ENCODE results near the gene CRB1. TPM values are rescaled to one million over a fixed set of nuclear protein-coding genes. Genes with fewer than 3 reads are reported as not detected.

Gene CRB1
- total RNA-seq, 1 experiment from 2014 or later = not detected

GRCh38 chr1:197480446-197480845 is 212.4 kb downstream of the CRB1 start:
- Histone ChIP-seq H3K27ac (ENCODE audit: low read length) (no peak overlapping the region), H3K4me3 (ENCODE audit: low read depth in 2 of 2, low read length in 2 of 2) (no peak overlapping the region), H3K36me3 (ENCODE audit: control insufficient read depth, insufficient read depth, low read length) (no peaks in the 10 kb centered on the region), H3K27me3 (ENCODE audit: control insufficient read depth, insufficient read depth, low read length) (no peaks in the 10 kb centered on the region), H3K4me1 (ENCODE audit: control insufficient read depth, insufficient read depth, low read length) (no peaks in the 10 kb centered on the region), H3K9me3 (ENCODE audit: control insufficient read depth, insufficient read depth, low read depth, low read length) (no peaks in the 10 kb centered on the region)
- in situ Hi-C loops (cut with HindIII; ENCODE audit: low pct_unique_long_range_greater_than_20kb, low sequenced_read_pairs) = no loop called here
- ChIA-PET CTCF (no interaction called here), POLR2A (no interaction called here)
- intact Hi-C loops (cut with micrococcal nuclease; ENCODE audit: unreplicated experiment) = no loop called here
- DNase-seq (ENCODE audit: low read depth, low spot score) = no peak
- TF ChIP-seq REST (IDR thresholded peaks at IDR 0.05; ENCODE audit: insufficient read depth in 1 of 2, low read depth in 2 of 2, low read length in 1 of 2) = no peak
- no peak for TF ChIP-seq POLR2AphosphoS5 (IDR thresholded peaks at IDR 0.05; ENCODE audit: low read depth, low read length)
- TF ChIP-seq SIN3A (IDR thresholded peaks at IDR 0.05; ENCODE audit: borderline replicate concordance, insufficient read depth, low read depth, low read length) = no peak
- no peak for TF ChIP-seq CTCF (IDR thresholded peaks at IDR 0.05)
- TF ChIP-seq TCF7L2 (IDR thresholded peaks at IDR 0.05; ENCODE audit: low read depth, low read length) = no peak
- BruUV-seq (replicated peaks) = no TSS peak
- no peak for ATAC-seq

GRCh38 chr1:197481101-197481500 is 213.0 kb downstream of the CRB1 start:
- BruUV-seq (replicated peaks) = no TSS peak
- CTCF ChIA-PET = no interaction called here

More at GRCh38 chr1:197481101-197481500, 213.0 kb downstream of the CRB1 start:
- ATAC-seq = no peak
- H3K27ac ChIP-seq (ENCODE audit: low read length) = no peak overlapping the region
- TF ChIP-seq SIN3A (IDR thresholded peaks at IDR 0.05; ENCODE audit: borderline replicate concordance, insufficient read depth, low read depth, low read length) (no peak), CTCF (IDR thresholded peaks at IDR 0.05) (no peak), TCF7L2 (IDR thresholded peaks at IDR 0.05; ENCODE audit: low read depth, low read length) (no peak), REST (IDR thresholded peaks at IDR 0.05; ENCODE audit: insufficient read depth in 1 of 2, low read depth in 2 of 2, low read length in 1 of 2) (no peak), POLR2AphosphoS5 (IDR thresholded peaks at IDR 0.05; ENCODE audit: low read depth, low read length) (no peak)
- H3K36me3 ChIP-seq (ENCODE audit: control insufficient read depth, insufficient read depth, low read length) = no peaks in the 10 kb centered on the region
- no peak overlapping the region for H3K4me3 ChIP-seq (ENCODE audit: low read depth in 2 of 2, low read length in 2 of 2)
- POLR2A ChIA-PET = no interaction called here
- H3K9me3 ChIP-seq (ENCODE audit: control insufficient read depth, insufficient read depth, low read depth, low read length) = no peaks in the 10 kb centered on the region
- DNase-seq (ENCODE audit: low read depth, low spot score) = no peak
- H3K27me3 ChIP-seq (ENCODE audit: control insufficient read depth, insufficient read depth, low read length) = no peaks in the 10 kb centered on the region
- intact Hi-C loops (cut with micrococcal nuclease; ENCODE audit: unreplicated experiment) (no loop called here), in situ Hi-C loops (cut with HindIII; ENCODE audit: low pct_unique_long_range_greater_than_20kb, low sequenced_read_pairs) (no loop called here)
- no peaks in the 10 kb centered on the region for H3K4me1 ChIP-seq (ENCODE audit: control insufficient read depth, insufficient read depth, low read length)

All from Panc1 (cell line).